Measurements from ENCODE around the gene GCNT4. TPM values are rescaled to one million over a fixed set of nuclear protein-coding genes. Genes with fewer than 3 reads are reported as not detected.

Gene GCNT4
- total RNA-seq, 1 experiment from 2014 or later: under 0.01 TPM

GRCh38 chr5:75020016-75020656 lies 32.2 kb downstream of the GCNT4 start:
- Histone ChIP-seq H4K20me1 (ENCODE audit: low read length) (no peaks in the 10 kb centered on the region), H3K79me2 (ENCODE audit: low read length) (no peaks in the 10 kb centered on the region), H3K9ac (ENCODE audit: low read length) (no peak overlapping the region), H3K36me3 (ENCODE audit: low read depth, low read length) (no peaks in the 10 kb centered on the region), H3K4me3 (ENCODE audit: low read length) (no peak overlapping the region), H2AFZ (ENCODE audit: low read length) (no peak overlapping the region), H3K4me2 (ENCODE audit: low read length) (no peak overlapping the region), H3F3A (ENCODE audit: low read length, unreplicated experiment) (no peaks in the 10 kb centered on the region), H3K9me2 (replicated peaks; ENCODE audit: low read length) (no peaks in the 10 kb centered on the region), H3K4me1 (ENCODE audit: insufficient read depth, low read length) (peaks cover 14% of the 10 kb centered on the region; the same call in 1 of the 2 replicates), H3K9me3 (ENCODE audit: low read length) (no peaks in the 10 kb centered on the region), H3K27me3 (ENCODE audit: low read length) (no peaks in the 10 kb centered on the region), H3K27ac (ENCODE audit: low read length) (no peak overlapping the region)
- peak; percentile 50 for ATAC-seq
- intact Hi-C loops (cut with micrococcal nuclease): no loop called here
- ChIA-PET CTCF (no interaction called here), POLR2A (ENCODE audit: unreplicated experiment) (no interaction called here)
- no TSS peak for BruUV-seq (replicated peaks)
- DNase-seq: peak; percentile 44
- TF ChIP-seq EZH2phosphoT487 (IDR thresholded peaks at IDR 0.05; ENCODE audit: borderline replicate concordance, low read length): no peak
- TF ChIP-seq, protein P1, sequence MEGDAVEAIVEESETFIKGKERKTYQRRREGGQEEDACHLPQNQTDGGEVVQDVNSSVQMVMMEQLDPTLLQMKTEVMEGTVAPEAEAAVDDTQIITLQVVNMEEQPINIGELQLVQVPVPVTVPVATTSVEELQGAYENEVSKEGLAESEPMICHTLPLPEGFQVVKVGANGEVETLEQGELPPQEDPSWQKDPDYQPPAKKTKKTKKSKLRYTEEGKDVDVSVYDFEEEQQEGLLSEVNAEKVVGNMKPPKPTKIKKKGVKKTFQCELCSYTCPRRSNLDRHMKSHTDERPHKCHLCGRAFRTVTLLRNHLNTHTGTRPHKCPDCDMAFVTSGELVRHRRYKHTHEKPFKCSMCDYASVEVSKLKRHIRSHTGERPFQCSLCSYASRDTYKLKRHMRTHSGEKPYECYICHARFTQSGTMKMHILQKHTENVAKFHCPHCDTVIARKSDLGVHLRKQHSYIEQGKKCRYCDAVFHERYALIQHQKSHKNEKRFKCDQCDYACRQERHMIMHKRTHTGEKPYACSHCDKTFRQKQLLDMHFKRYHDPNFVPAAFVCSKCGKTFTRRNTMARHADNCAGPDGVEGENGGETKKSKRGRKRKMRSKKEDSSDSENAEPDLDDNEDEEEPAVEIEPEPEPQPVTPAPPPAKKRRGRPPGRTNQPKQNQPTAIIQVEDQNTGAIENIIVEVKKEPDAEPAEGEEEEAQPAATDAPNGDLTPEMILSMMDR (conservative IDR thresholded peaks at IDR 0.05; ENCODE audit: low read depth, low read length): no peak
- TF ChIP-seq EZH2 (IDR thresholded peaks at IDR 0.05; ENCODE audit: low read length, unreplicated experiment): no peak

DNA sequence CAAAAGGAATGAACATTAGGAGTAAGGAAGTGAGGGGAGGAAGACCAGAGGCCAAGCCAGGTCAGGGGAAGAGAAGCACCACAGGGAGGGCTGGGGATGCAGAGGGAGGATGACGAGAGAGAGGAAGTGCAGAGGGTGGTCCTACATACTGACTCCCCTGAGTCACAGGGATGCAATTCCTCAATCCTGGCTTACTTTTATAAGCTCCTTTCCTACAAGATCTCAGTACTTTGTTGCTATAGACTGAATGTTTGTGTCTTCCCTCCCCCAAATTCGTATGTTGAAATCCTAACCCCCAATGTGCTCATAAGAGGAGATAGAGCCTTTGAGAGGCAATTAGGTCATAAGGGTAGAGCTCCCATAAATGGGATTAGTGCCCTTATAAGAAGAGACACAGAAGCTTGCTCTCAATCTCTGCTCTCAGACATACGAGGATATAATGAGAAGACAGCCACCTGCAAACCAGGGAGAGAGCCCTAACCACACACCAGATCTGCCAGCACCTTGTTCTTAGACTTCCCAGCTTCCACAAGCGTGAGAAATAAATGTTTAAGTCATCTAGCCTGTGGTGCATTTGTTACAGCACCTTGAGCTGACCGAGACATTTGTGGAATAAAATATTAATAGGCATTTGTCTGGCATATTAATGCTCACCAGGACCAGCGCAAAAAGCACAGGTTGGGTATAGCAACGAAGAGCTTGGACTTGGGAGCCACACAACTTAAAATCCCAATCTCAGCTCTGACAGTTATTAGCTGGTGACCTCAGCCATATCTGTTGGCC lies 33.4 kb downstream of the GCNT4 start:
- no peak overlapping the region for H3K9ac ChIP-seq (ENCODE audit: low read length)
- no peaks in the 10 kb centered on the region for H4K20me1 ChIP-seq (ENCODE audit: low read length)
- no peaks in the 10 kb centered on the region for H3K36me3 ChIP-seq (ENCODE audit: low read depth, low read length)
- POLR2A ChIA-PET (ENCODE audit: unreplicated experiment): interaction anchor here (0.6 kb wide), 1 partner anchor 27 kb away, joined by 3 read pairs; no protein-coding TSS in a partner anchor
- no peak for DNase-seq
- H3K27me3 ChIP-seq (ENCODE audit: low read length): no peaks in the 10 kb centered on the region
- no peak for ATAC-seq
- no peak overlapping the region for H3K4me2 ChIP-seq (ENCODE audit: low read length)
- no peaks in the 10 kb centered on the region for H3K9me2 ChIP-seq (replicated peaks; ENCODE audit: low read length)
- H3K79me2 ChIP-seq (ENCODE audit: low read length): no peaks in the 10 kb centered on the region
- CTCF ChIA-PET: no interaction called here
- no peak overlapping the region for H3K27ac ChIP-seq (ENCODE audit: low read length)
- no peak for TF ChIP-seq EZH2phosphoT487 (IDR thresholded peaks at IDR 0.05; ENCODE audit: borderline replicate concordance, low read length)
- no peak for TF ChIP-seq EZH2 (IDR thresholded peaks at IDR 0.05; ENCODE audit: low read length, unreplicated experiment)
- TF ChIP-seq, protein P1 (conservative IDR thresholded peaks at IDR 0.05; ENCODE audit: low read depth, low read length): no peak
- H3K9me3 ChIP-seq (ENCODE audit: low read length): no peaks in the 10 kb centered on the region
- no peak overlapping the region for H3K4me3 ChIP-seq (ENCODE audit: low read length)
- no TSS peak for BruUV-seq (replicated peaks)
- intact Hi-C loops (cut with micrococcal nuclease): no loop called here
- H3F3A ChIP-seq (ENCODE audit: low read length, unreplicated experiment): no peaks in the 10 kb centered on the region
- H3K4me1 ChIP-seq (ENCODE audit: insufficient read depth, low read length): peaks cover 14% of the 10 kb centered on the region; the same call in 1 of the 2 replicates
- no peak overlapping the region for H2AFZ ChIP-seq (ENCODE audit: low read length)

DNA sequence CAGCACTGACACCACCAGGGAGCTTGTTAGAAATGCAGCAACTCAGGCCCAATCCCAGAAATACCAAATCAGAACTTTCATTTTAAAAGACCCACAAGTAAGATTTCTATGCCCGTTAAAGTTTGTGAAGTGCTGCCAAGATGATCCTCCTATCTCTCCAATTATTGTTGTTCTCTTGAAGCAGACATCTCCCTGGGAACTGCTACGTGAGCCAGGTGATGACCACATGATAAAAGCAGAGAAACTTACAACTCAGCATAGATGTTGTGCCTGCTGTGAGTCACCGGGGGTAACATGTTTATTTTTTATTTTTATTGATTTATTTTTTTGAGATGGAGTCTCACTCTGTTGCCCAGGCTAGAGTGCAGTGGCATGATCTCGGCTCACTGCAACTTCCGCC lies 34.4 kb downstream of the GCNT4 start:
- Histone ChIP-seq H2AFZ (ENCODE audit: low read length) (no peak overlapping the region), H3K4me1 (ENCODE audit: insufficient read depth, low read length) (peaks cover 14% of the 10 kb centered on the region; the same call in 1 of the 2 replicates), H3K36me3 (ENCODE audit: low read depth, low read length) (no peaks in the 10 kb centered on the region), H3K4me2 (ENCODE audit: low read length) (no peak overlapping the region), H3K9ac (ENCODE audit: low read length) (no peak overlapping the region), H3K9me3 (ENCODE audit: low read length) (no peaks in the 10 kb centered on the region), H3F3A (ENCODE audit: low read length, unreplicated experiment) (no peaks in the 10 kb centered on the region), H3K79me2 (ENCODE audit: low read length) (no peaks in the 10 kb centered on the region), H3K27me3 (ENCODE audit: low read length) (no peaks in the 10 kb centered on the region), H3K4me3 (ENCODE audit: low read length) (no peak overlapping the region), H3K27ac (ENCODE audit: low read length) (no peak overlapping the region), H3K9me2 (replicated peaks; ENCODE audit: low read length) (no peaks in the 10 kb centered on the region), H4K20me1 (ENCODE audit: low read length) (no peaks in the 10 kb centered on the region)
- ChIA-PET POLR2A (ENCODE audit: unreplicated experiment) (no interaction called here), CTCF (no interaction called here)
- DNase-seq (peak; percentile 12), ATAC-seq (no peak; the same call in 1 of the 2 replicates)
- intact Hi-C loops (cut with micrococcal nuclease): no loop called here
- no TSS peak for BruUV-seq (replicated peaks)
- TF ChIP-seq, protein P1 (conservative IDR thresholded peaks at IDR 0.05; ENCODE audit: low read depth, low read length): no peak
- no peak for TF ChIP-seq EZH2phosphoT487 (IDR thresholded peaks at IDR 0.05; ENCODE audit: borderline replicate concordance, low read length)
- no peak for TF ChIP-seq EZH2 (IDR thresholded peaks at IDR 0.05; ENCODE audit: low read length, unreplicated experiment)
